A673 (cell line): ENCODE results near the gene CFAP210. TPM values are rescaled to one million over a fixed set of nuclear protein-coding genes. Genes with fewer than 3 reads are reported as not detected.

Source experiments
- BruUV-seq: library from RNA; stranded (reverse); fragments of 400-500 nt; replicated peaks from 2 replicates; lab custom pipeline; 2021; lab: Mats Ljungman, UMichigan
- CTCF ChIA-PET: fragments of 300-600 bp; sonication (Branson Sonifier 250); formaldehyde crosslinking; loops from one replicate; lab custom pipeline; 2022; ENCODE audit warnings: antibody characterized with exemption; lab: Charles Lee
- POLR2A ChIA-PET: fragments of 300-600 bp; sonication (Branson Sonifier 250); formaldehyde crosslinking; loops from one replicate; lab custom pipeline; 2022; ENCODE audit warnings: antibody characterized with exemption; ENCODE audit not compliant: low non-redundant PET; lab: Charles Lee
- DNase-seq: peaks from one replicate; pipeline ENCODE4 v3.0.0-alpha.2; 2015; ENCODE audit warnings: low spot score
- H3K27ac ChIP-seq: fragments of 200-600 bp; sonication (generic); 2 replicates; pipeline ENCODE4 v1.5.1; 2016; ENCODE audit warnings: mixed run types, low read depth, mild to moderate bottlenecking, mixed read lengths, antibody characterized with exemption, low read length; ENCODE audit not compliant: poor library complexity, severe bottlenecking
- H3K27me3 ChIP-seq: fragments of 200-600 bp; sonication (generic); replicated peaks from 2 replicates; pipeline ENCODE4 v1.6.1; 2017; ENCODE audit warnings: mixed run types, low read depth, mild to moderate bottlenecking, mixed read lengths, antibody characterized with exemption, low read length; ENCODE audit not compliant: insufficient read depth, poor library complexity
- H3K36me3 ChIP-seq: fragments of 200-600 bp; sonication (generic); 2 replicates; pipeline ENCODE4 v1.6.1; 2016; ENCODE audit warnings: mixed run types, mild to moderate bottlenecking, mixed read lengths, antibody characterized with exemption, low read length; ENCODE audit not compliant: insufficient read depth, poor library complexity, severe bottlenecking
- H3K4me1 ChIP-seq: fragments of 200-600 bp; sonication (generic); 2 replicates; pipeline ENCODE4 v1.6.1; 2017; ENCODE audit warnings: mixed run types, mild to moderate bottlenecking, mixed read lengths, antibody characterized with exemption, low read length; ENCODE audit not compliant: insufficient read depth, poor library complexity, severe bottlenecking
- H3K4me3 ChIP-seq: fragments of 200-600 bp; sonication (generic); 2 replicates; pipeline ENCODE4 v1.5.1; 2016; ENCODE audit warnings: low read depth, mixed run types, mild to moderate bottlenecking, mixed read lengths, low read length; ENCODE audit not compliant: poor library complexity, severe bottlenecking
- H3K9me3 ChIP-seq: fragments of 200-600 bp; sonication (generic); 2 replicates; pipeline ENCODE4 v1.6.1; 2016; ENCODE audit warnings: mixed run types, low read depth, mild to moderate bottlenecking, mixed read lengths, antibody characterized with exemption, low read length; ENCODE audit not compliant: poor library complexity, severe bottlenecking
- CTCF ChIP-seq: fragments of 300-800, 200-600 bp; sonication (generic); conservative IDR thresholded peaks from 2 replicates; pipeline ENCODE4 v1.5.1; 2017; ENCODE audit warnings: low read depth, mild to moderate bottlenecking, antibody characterized with exemption, low read length, moderate library complexity, mixed read lengths
- EZH2 ChIP-seq: fragments of 200-600 bp; sonication (generic); IDR thresholded peaks from 2 replicates; pipeline ENCODE4 v1.6.1; 2017; ENCODE audit warnings: borderline replicate concordance, low read depth, mild to moderate bottlenecking, mixed read lengths, antibody characterized with exemption, low read length; ENCODE audit not compliant: poor library complexity, severe bottlenecking
- intact Hi-C: fragments of 100-400 bp; cut with micrococcal nuclease; formaldehyde crosslinking; loops from one replicate; pipeline ENCODE4 v1.10.0; 2022; ENCODE audit not compliant: unreplicated experiment
- total RNA-seq: library from RNA; stranded (reverse); gene quantifications from 2 replicates; pipeline ENCODE4 v1.2.3, GENCODE V29; 2021

CFAP210 gene
- total RNA-seq, 1 experiment from 2014 or later: 0.37 TPM

GRCh38 chr2:169734169-169734847 is 40.1 kb upstream of the CFAP210 start:
- Histone ChIP-seq H3K27ac (peak overlapping the region; percentile 69), H3K4me3 (peak overlapping the region; percentile 71), H3K27me3 (no peaks in the 10 kb centered on the region), H3K4me1 (peaks cover 18% of the 10 kb centered on the region), H3K36me3 (no peaks in the 10 kb centered on the region), H3K9me3 (no peaks in the 10 kb centered on the region)
- intact Hi-C loops: no loop called here
- ChIA-PET CTCF (no interaction called here), POLR2A (no interaction called here)
- BruUV-seq: no TSS peak
- TF ChIP-seq CTCF: no peak
- TF ChIP-seq EZH2: no peak
- DNase-seq: peak; percentile 71

- ChIA-PET POLR2A (no interaction called here), CTCF (no interaction called here)
- Histone ChIP-seq H3K9me3 (no peaks in the 10 kb centered on the region), H3K4me3 (peak overlapping the region; percentile 71), H3K27me3 (no peaks in the 10 kb centered on the region), H3K27ac (no peak overlapping the region), H3K4me1 (peaks cover 18% of the 10 kb centered on the region), H3K36me3 (no peaks in the 10 kb centered on the region)
- no peak for DNase-seq
- TF ChIP-seq CTCF (no peak), EZH2 (no peak)
- intact Hi-C loops: no loop called here
- BruUV-seq: no TSS peak
These were observed 38.6 kb upstream of the CFAP210 start for GRCh38 chr2:169732583-169733358.

GRCh38 chr2:169732075-169732474 is 37.9 kb upstream of the CFAP210 start:
- TF ChIP-seq EZH2: no peak
- TF ChIP-seq CTCF: no peak
- no TSS peak for BruUV-seq
- intact Hi-C loops: no loop called here
- Histone ChIP-seq H3K9me3 (no peaks in the 10 kb centered on the region), H3K27me3 (no peaks in the 10 kb centered on the region), H3K4me1 (peaks cover 18% of the 10 kb centered on the region), H3K36me3 (no peaks in the 10 kb centered on the region), H3K27ac (no peak overlapping the region), H3K4me3 (no peak overlapping the region)
- DNase-seq: no peak
- POLR2A ChIA-PET: no interaction called here
- CTCF ChIA-PET: no interaction called here
